Measurements from ENCODE around the gene JAZF1.

JAZF1 gene

GRCh38 chr7:28225576-28225975 lies 45.0 kb upstream of the JAZF1 start:
- H3K4me3 ChIP-seq (IDR thresholded peaks at IDR 0.05; ENCODE audit: insufficient read depth, low read depth, low read length) = no peak overlapping the region
- H3K27me3 ChIP-seq (ENCODE audit: insufficient read depth, low read depth) = no peaks in the 10 kb centered on the region
- no peak overlapping the region for H3K4me2 ChIP-seq
- no peak overlapping the region for H3K27ac ChIP-seq
- no peak overlapping the region for H2AFZ ChIP-seq (ENCODE audit: low read depth)
- H3K4me1 ChIP-seq (ENCODE audit: low read depth, poor library complexity, severe bottlenecking) = no peaks in the 10 kb centered on the region
- TF ChIP-seq, protein P1, sequence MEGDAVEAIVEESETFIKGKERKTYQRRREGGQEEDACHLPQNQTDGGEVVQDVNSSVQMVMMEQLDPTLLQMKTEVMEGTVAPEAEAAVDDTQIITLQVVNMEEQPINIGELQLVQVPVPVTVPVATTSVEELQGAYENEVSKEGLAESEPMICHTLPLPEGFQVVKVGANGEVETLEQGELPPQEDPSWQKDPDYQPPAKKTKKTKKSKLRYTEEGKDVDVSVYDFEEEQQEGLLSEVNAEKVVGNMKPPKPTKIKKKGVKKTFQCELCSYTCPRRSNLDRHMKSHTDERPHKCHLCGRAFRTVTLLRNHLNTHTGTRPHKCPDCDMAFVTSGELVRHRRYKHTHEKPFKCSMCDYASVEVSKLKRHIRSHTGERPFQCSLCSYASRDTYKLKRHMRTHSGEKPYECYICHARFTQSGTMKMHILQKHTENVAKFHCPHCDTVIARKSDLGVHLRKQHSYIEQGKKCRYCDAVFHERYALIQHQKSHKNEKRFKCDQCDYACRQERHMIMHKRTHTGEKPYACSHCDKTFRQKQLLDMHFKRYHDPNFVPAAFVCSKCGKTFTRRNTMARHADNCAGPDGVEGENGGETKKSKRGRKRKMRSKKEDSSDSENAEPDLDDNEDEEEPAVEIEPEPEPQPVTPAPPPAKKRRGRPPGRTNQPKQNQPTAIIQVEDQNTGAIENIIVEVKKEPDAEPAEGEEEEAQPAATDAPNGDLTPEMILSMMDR (conservative IDR thresholded peaks at IDR 0.05; ENCODE audit: low read depth, low read length) = no peak
- no peak overlapping the region for H3K9ac ChIP-seq
- no peaks in the 10 kb centered on the region for H3K36me3 ChIP-seq (ENCODE audit: insufficient read depth)
- no peaks in the 10 kb centered on the region for H3K79me2 ChIP-seq (ENCODE audit: insufficient read depth, low read depth)
- no peaks in the 10 kb centered on the region for H4K20me1 ChIP-seq (ENCODE audit: insufficient read depth)

GRCh38 chr7:28224675-28225074 lies 44.1 kb upstream of the JAZF1 start:
- Histone ChIP-seq H3K4me2 (no peak overlapping the region), H3K9ac (no peak overlapping the region)
- TF ChIP-seq, protein P1 (conservative IDR thresholded peaks at IDR 0.05; ENCODE audit: low read depth, low read length) = no peak

GRCh38 chr7:28224172-28224571 lies 43.6 kb upstream of the JAZF1 start:
- no peaks in the 10 kb centered on the region for H4K20me1 ChIP-seq (ENCODE audit: insufficient read depth)
- H2AFZ ChIP-seq (ENCODE audit: low read depth) = no peak overlapping the region
- no peak overlapping the region for H3K9ac ChIP-seq
- H3K4me3 ChIP-seq (IDR thresholded peaks at IDR 0.05; ENCODE audit: insufficient read depth, low read depth, low read length) = no peak overlapping the region
- H3K79me2 ChIP-seq (ENCODE audit: insufficient read depth, low read depth) = no peaks in the 10 kb centered on the region
- H3K36me3 ChIP-seq (ENCODE audit: insufficient read depth) = no peaks in the 10 kb centered on the region
- no peak overlapping the region for H3K27ac ChIP-seq
- H3K27me3 ChIP-seq (ENCODE audit: insufficient read depth, low read depth) = no peaks in the 10 kb centered on the region
- TF ChIP-seq, protein P1 (conservative IDR thresholded peaks at IDR 0.05; ENCODE audit: low read depth, low read length) = no peak
- H3K4me2 ChIP-seq = no peak overlapping the region
- no peaks in the 10 kb centered on the region for H3K4me1 ChIP-seq (ENCODE audit: low read depth, poor library complexity, severe bottlenecking)

More at GRCh38 chr7:28224675-28225074, 44.1 kb upstream of the JAZF1 start:
- Histone ChIP-seq H3K27me3 (ENCODE audit: insufficient read depth, low read depth) (no peaks in the 10 kb centered on the region), H3K4me1 (ENCODE audit: low read depth, poor library complexity, severe bottlenecking) (no peaks in the 10 kb centered on the region), H3K4me3 (IDR thresholded peaks at IDR 0.05; ENCODE audit: insufficient read depth, low read depth, low read length) (no peak overlapping the region), H3K27ac (no peak overlapping the region), H3K36me3 (ENCODE audit: insufficient read depth) (no peaks in the 10 kb centered on the region), H3K79me2 (ENCODE audit: insufficient read depth, low read depth) (no peaks in the 10 kb centered on the region), H2AFZ (ENCODE audit: low read depth) (no peak overlapping the region), H4K20me1 (ENCODE audit: insufficient read depth) (no peaks in the 10 kb centered on the region)

DNA sequence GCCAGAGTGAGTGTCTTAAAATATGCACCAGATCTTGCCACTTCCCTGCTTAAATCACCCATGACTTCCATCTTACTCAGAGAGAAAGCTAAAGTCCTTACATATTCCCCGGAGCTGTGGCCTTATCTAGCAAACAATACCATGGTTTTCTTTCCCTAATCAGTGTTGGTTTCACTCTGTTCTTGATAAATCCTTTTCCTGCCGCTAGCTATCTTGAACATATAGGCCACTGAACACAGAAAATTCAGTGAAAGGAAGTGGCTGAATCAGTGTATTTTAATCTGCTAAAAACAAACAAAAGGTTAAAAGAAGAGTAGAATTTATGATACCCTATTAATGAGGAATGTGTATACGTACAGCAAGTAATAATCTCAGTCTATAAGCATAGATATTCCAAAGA lies 42.0 kb upstream of the JAZF1 start:
- H3K27me3 ChIP-seq (ENCODE audit: insufficient read depth, low read depth) = no peaks in the 10 kb centered on the region
- TF ChIP-seq, protein P1 (conservative IDR thresholded peaks at IDR 0.05; ENCODE audit: low read depth, low read length) = no peak
- H3K4me2 ChIP-seq = no peak overlapping the region
- no peaks in the 10 kb centered on the region for H3K4me1 ChIP-seq (ENCODE audit: low read depth, poor library complexity, severe bottlenecking)
- H3K36me3 ChIP-seq (ENCODE audit: insufficient read depth) = no peaks in the 10 kb centered on the region
- H4K20me1 ChIP-seq (ENCODE audit: insufficient read depth) = no peaks in the 10 kb centered on the region
- no peak overlapping the region for H3K27ac ChIP-seq
- no peak overlapping the region for H3K4me3 ChIP-seq (IDR thresholded peaks at IDR 0.05; ENCODE audit: insufficient read depth, low read depth, low read length)
- H2AFZ ChIP-seq (ENCODE audit: low read depth) = no peak overlapping the region
- no peak overlapping the region for H3K9ac ChIP-seq
- H3K79me2 ChIP-seq (ENCODE audit: insufficient read depth, low read depth) = no peaks in the 10 kb centered on the region
